Measurements from ENCODE around the gene VPS54. TPM values are rescaled to one million over a fixed set of nuclear protein-coding genes. Genes with fewer than 3 reads are reported as not detected.
A peak's percentile ranks its signal among the peaks of the same experiment; 100 is the strongest.

VPS54 gene
- total RNA-seq, 1 donor from 2014 or later, result 44.3 TPM

DNA sequence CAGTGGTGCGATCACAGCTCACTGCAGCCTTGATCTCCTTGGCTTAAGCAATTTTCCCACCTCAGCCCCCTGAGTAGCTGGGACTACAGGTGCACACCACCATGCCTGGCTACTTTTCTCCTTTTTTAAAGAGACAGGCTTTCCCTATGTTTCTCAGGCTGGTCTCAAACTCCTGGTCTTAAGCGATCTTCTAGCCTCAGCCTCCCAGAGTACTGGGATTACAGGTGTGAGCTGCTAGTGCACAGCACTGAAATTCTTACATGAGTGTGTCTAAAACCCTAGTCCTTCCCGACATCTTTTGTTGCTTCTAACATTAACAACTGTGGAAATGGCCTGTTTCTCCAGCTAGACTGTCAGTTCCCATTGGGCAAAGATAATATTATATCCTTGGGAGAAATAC is 174.6 kb downstream of the VPS54 start:
- Histone ChIP-seq H3K27ac (no peak overlapping the region), H3K4me3 (peak overlapping the region; percentile 76), H3F3A (ENCODE audit: low read depth) (peaks cover 48% of the 10 kb centered on the region), H3K4me1 (peaks cover 48% of the 10 kb centered on the region), H3K36me3 (no peaks in the 10 kb centered on the region), H3K9me3 (ENCODE audit: low read depth) (no peaks in the 10 kb centered on the region), H3K4me2 (peak overlapping the region; percentile 94), H4K20me1 (ENCODE audit: low read depth) (no peaks in the 10 kb centered on the region), H3K79me2 (ENCODE audit: low read depth) (peaks cover 78% of the 10 kb centered on the region), H2AFZ (replicated peaks) (no peak overlapping the region), H3K9ac (no peak overlapping the region), H3K27me3 (no peaks in the 10 kb centered on the region)
- H3K36me3 Mint-ChIP-seq, result peaks cover 13% of the 10 kb centered on the region
- H3K4me3 Mint-ChIP-seq, result peak overlapping the region; percentile 27
- peaks cover 9% of the 10 kb centered on the region for H3K9me3 Mint-ChIP-seq
- peaks cover 4% of the 10 kb centered on the region for H3K27me3 Mint-ChIP-seq (ENCODE audit: insufficient read depth, low read depth)
- no peak overlapping the region for H3K27ac Mint-ChIP-seq
- H3K4me1 Mint-ChIP-seq, result peaks cover 33% of the 10 kb centered on the region
- DNase-seq (ENCODE audit: low spot score), result no peak
- no peak for TF ChIP-seq EZH2phosphoT487 (IDR thresholded peaks at IDR 0.05)
- TF ChIP-seq EZH2 (IDR thresholded peaks at IDR 0.05), result no peak
- TF ChIP-seq, protein P1, sequence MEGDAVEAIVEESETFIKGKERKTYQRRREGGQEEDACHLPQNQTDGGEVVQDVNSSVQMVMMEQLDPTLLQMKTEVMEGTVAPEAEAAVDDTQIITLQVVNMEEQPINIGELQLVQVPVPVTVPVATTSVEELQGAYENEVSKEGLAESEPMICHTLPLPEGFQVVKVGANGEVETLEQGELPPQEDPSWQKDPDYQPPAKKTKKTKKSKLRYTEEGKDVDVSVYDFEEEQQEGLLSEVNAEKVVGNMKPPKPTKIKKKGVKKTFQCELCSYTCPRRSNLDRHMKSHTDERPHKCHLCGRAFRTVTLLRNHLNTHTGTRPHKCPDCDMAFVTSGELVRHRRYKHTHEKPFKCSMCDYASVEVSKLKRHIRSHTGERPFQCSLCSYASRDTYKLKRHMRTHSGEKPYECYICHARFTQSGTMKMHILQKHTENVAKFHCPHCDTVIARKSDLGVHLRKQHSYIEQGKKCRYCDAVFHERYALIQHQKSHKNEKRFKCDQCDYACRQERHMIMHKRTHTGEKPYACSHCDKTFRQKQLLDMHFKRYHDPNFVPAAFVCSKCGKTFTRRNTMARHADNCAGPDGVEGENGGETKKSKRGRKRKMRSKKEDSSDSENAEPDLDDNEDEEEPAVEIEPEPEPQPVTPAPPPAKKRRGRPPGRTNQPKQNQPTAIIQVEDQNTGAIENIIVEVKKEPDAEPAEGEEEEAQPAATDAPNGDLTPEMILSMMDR (IDR thresholded peaks at IDR 0.05), result no peak

DNA sequence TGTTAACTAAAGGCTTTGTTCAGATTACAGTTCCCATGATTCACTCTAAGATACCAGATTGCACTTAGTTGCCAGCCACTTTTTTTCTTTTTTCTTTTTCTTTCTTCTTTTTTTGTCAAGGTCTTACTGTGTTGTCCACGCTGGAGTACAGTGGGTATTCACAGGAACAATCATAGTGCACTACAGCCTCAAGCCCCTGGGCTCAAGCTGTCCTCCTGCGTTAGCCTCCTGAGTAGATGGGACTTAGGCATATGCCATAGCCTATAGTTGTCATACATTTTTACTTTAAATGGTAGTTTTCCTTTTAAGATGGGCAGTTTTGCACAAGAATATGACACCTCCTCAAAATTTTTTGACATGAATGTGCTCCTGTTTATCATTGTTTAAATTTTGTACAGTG is 175.4 kb downstream of the VPS54 start:
- Mint-ChIP-seq H3K4me1 (peaks cover 28% of the 10 kb centered on the region), H3K9me3 (peaks cover 9% of the 10 kb centered on the region), H3K4me3 (peak overlapping the region; percentile 71), H3K27me3 (ENCODE audit: insufficient read depth, low read depth) (peaks cover 4% of the 10 kb centered on the region), H3K36me3 (peaks cover 13% of the 10 kb centered on the region), H3K27ac (no peak overlapping the region)
- Histone ChIP-seq H3K4me2 (peak overlapping the region; percentile 94), H4K20me1 (ENCODE audit: low read depth) (no peaks in the 10 kb centered on the region), H3K36me3 (no peaks in the 10 kb centered on the region), H3K79me2 (ENCODE audit: low read depth) (peaks cover 77% of the 10 kb centered on the region), H3K27ac (no peak overlapping the region), H3F3A (ENCODE audit: low read depth) (peaks cover 44% of the 10 kb centered on the region), H3K27me3 (no peaks in the 10 kb centered on the region), H2AFZ (replicated peaks) (no peak overlapping the region), H3K9ac (no peak overlapping the region), H3K9me3 (ENCODE audit: low read depth) (no peaks in the 10 kb centered on the region), H3K4me3 (peak overlapping the region; percentile 76), H3K4me1 (peaks cover 42% of the 10 kb centered on the region)
- DNase-seq (ENCODE audit: low spot score), result no peak
- TF ChIP-seq, protein P1 (IDR thresholded peaks at IDR 0.05), result no peak
- no peak for TF ChIP-seq EZH2 (IDR thresholded peaks at IDR 0.05)
- TF ChIP-seq EZH2phosphoT487 (IDR thresholded peaks at IDR 0.05), result no peak

DNA sequence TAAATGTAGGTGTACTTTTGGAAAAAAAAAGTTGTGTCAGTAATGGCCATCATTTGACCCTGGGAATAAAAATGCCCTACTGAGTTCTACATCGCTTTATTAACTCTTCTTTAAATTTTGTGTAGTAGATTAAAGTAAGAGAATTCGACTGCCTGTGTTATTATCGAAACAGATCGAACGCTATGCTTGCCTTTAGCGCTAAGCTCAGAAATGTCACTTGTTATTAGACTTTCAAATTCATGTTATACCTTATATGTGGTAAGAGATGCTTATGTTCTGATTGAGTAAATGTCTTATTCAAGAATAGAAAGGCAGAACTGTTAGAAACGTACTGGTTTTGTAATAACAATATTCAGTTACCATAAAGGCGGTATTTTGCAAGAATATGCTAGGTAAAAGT is 176.1 kb downstream of the VPS54 start:
- peak overlapping the region; percentile 76 for H3K4me3 ChIP-seq
- DNase-seq (ENCODE audit: low spot score), result no peak
- no peaks in the 10 kb centered on the region for H4K20me1 ChIP-seq (ENCODE audit: low read depth)
- Mint-ChIP-seq H3K4me3 (peak overlapping the region; percentile 96), H3K4me1 (peaks cover 26% of the 10 kb centered on the region), H3K36me3 (peaks cover 13% of the 10 kb centered on the region), H3K27ac (no peak overlapping the region), H3K9me3 (peaks cover 9% of the 10 kb centered on the region), H3K27me3 (ENCODE audit: insufficient read depth, low read depth) (peaks cover 4% of the 10 kb centered on the region)
- H3K9me3 ChIP-seq (ENCODE audit: low read depth), result no peaks in the 10 kb centered on the region
- H3K27me3 ChIP-seq, result no peaks in the 10 kb centered on the region
- no peak overlapping the region for H3K27ac ChIP-seq
- TF ChIP-seq EZH2 (IDR thresholded peaks at IDR 0.05) (no peak), EZH2phosphoT487 (IDR thresholded peaks at IDR 0.05) (no peak)
- TF ChIP-seq, protein P1 (IDR thresholded peaks at IDR 0.05), result no peak
- no peak overlapping the region for H2AFZ ChIP-seq (replicated peaks)
- H3K36me3 ChIP-seq, result no peaks in the 10 kb centered on the region
- peak overlapping the region; percentile 6 for H3K9ac ChIP-seq
- H3K4me1 ChIP-seq, result peaks cover 38% of the 10 kb centered on the region
- peaks cover 70% of the 10 kb centered on the region for H3K79me2 ChIP-seq (ENCODE audit: low read depth)
- H3K4me2 ChIP-seq, result peak overlapping the region; percentile 94
- H3F3A ChIP-seq (ENCODE audit: low read depth), result peaks cover 39% of the 10 kb centered on the region
